Measurements from ENCODE around the gene SDC4. TPM values are rescaled to one million over a fixed set of nuclear protein-coding genes. Genes with fewer than 3 reads are reported as not detected.

The SDC4 gene
- total and polyA plus RNA-seq, 2 donors: 7.4 to 18.9 TPM

GRCh38 chr20:45367126-45367525 lies 18.9 kb upstream of the SDC4 start:
- Histone ChIP-seq H3K4me3 (ENCODE audit: low read length in 2 of 2) (no peak overlapping the region), H3K27ac (ENCODE audit: low read depth in 1 of 2, low read length in 1 of 2) (no peak overlapping the region), H3K27me3 (ENCODE audit: control insufficient read depth in 2 of 2, insufficient read depth in 1 of 2, low read length in 1 of 2) (no peaks in the 10 kb centered on the region), H3K36me3 (ENCODE audit: control insufficient read depth in 2 of 2, insufficient read depth in 2 of 2, low read length in 1 of 2) (peaks cover 21 to 33% of the 10 kb centered on the region in 2 donors), H3K4me1 (ENCODE audit: control insufficient read depth in 2 of 2, insufficient read depth in 2 of 2, low read length in 2 of 2) (peaks cover 6 to 29% of the 10 kb centered on the region in 2 donors), H3K9me3 (ENCODE audit: control insufficient read depth in 2 of 2, insufficient read depth in 1 of 2, low read length in 1 of 2) (no peaks in the 10 kb centered on the region)
- DNase-seq (ENCODE audit: low read depth in 6 of 9, low spot score in 9 of 9): no peak

- H3K4me1 ChIP-seq (ENCODE audit: control insufficient read depth in 2 of 2, insufficient read depth in 2 of 2, low read length in 2 of 2): peaks cover 6 to 29% of the 10 kb centered on the region in 2 donors
- H3K4me3 ChIP-seq (ENCODE audit: low read length in 2 of 2): no peak overlapping the region
- H3K27ac ChIP-seq (ENCODE audit: low read depth in 1 of 2, low read length in 1 of 2): no peak overlapping the region
- DNase-seq (ENCODE audit: low read depth in 6 of 9, low spot score in 9 of 9): no peak
- 89% methylated on average over 11 of the region's 11 CpGs for WGBS
- peaks cover 21 to 33% of the 10 kb centered on the region in 2 donors for H3K36me3 ChIP-seq (ENCODE audit: control insufficient read depth in 2 of 2, insufficient read depth in 2 of 2, low read length in 1 of 2)
- H3K9me3 ChIP-seq (ENCODE audit: control insufficient read depth in 2 of 2, insufficient read depth in 1 of 2, low read length in 1 of 2): no peaks in the 10 kb centered on the region
- H3K27me3 ChIP-seq (ENCODE audit: control insufficient read depth in 2 of 2, insufficient read depth in 1 of 2, low read length in 1 of 2): no peaks in the 10 kb centered on the region
These were observed 18.4 kb upstream of the SDC4 start for GRCh38 chr20:45366631-45367030.

GRCh38 chr20:45366192-45366591 lies 18.0 kb upstream of the SDC4 start:
- Histone ChIP-seq H3K4me1 (ENCODE audit: control insufficient read depth in 2 of 2, insufficient read depth in 2 of 2, low read length in 2 of 2) (peaks cover 6 to 29% of the 10 kb centered on the region in 2 donors), H3K36me3 (ENCODE audit: control insufficient read depth in 2 of 2, insufficient read depth in 2 of 2, low read length in 1 of 2) (peaks cover 21 to 33% of the 10 kb centered on the region in 2 donors), H3K27me3 (ENCODE audit: control insufficient read depth in 2 of 2, insufficient read depth in 1 of 2, low read length in 1 of 2) (no peaks in the 10 kb centered on the region), H3K4me3 (ENCODE audit: low read length in 2 of 2) (no peak overlapping the region), H3K9me3 (ENCODE audit: control insufficient read depth in 2 of 2, insufficient read depth in 1 of 2, low read length in 1 of 2) (no peaks in the 10 kb centered on the region), H3K27ac (ENCODE audit: low read depth in 1 of 2, low read length in 1 of 2) (no peak overlapping the region)
- DNase-seq (ENCODE audit: low read depth in 6 of 9, low spot score in 9 of 9): no peak
- WGBS: 95% methylated on average over 1 of the region's 1 CpG

- 97% methylated on average over 5 of the region's 5 CpGs for WGBS
- peaks cover 6 to 29% of the 10 kb centered on the region in 2 donors for H3K4me1 ChIP-seq (ENCODE audit: control insufficient read depth in 2 of 2, insufficient read depth in 2 of 2, low read length in 2 of 2)
- no peaks in the 10 kb centered on the region for H3K9me3 ChIP-seq (ENCODE audit: control insufficient read depth in 2 of 2, insufficient read depth in 1 of 2, low read length in 1 of 2)
- H3K27me3 ChIP-seq (ENCODE audit: control insufficient read depth in 2 of 2, insufficient read depth in 1 of 2, low read length in 1 of 2): no peaks in the 10 kb centered on the region
- H3K27ac ChIP-seq (ENCODE audit: low read depth in 1 of 2, low read length in 1 of 2): no peak overlapping the region
- no peak for DNase-seq (ENCODE audit: low read depth in 6 of 9, low spot score in 9 of 9)
- H3K4me3 ChIP-seq (ENCODE audit: low read length in 2 of 2): no peak overlapping the region
- peaks cover 21 to 33% of the 10 kb centered on the region in 2 donors for H3K36me3 ChIP-seq (ENCODE audit: control insufficient read depth in 2 of 2, insufficient read depth in 2 of 2, low read length in 1 of 2)
These were observed 17.3 kb upstream of the SDC4 start for GRCh38 chr20:45365444-45365970.

- no peak for DNase-seq (ENCODE audit: low read depth in 6 of 9, low spot score in 9 of 9)
- H3K4me1 ChIP-seq (ENCODE audit: control insufficient read depth in 2 of 2, insufficient read depth in 2 of 2, low read length in 2 of 2): peaks cover 6 to 29% of the 10 kb centered on the region in 2 donors
These were observed 15.6 kb upstream of the SDC4 start for GRCh38 chr20:45363611-45364492.

GRCh38 chr20:45362804-45363610 lies 14.8 kb upstream of the SDC4 start, which contains the start of gene SYS1:
Gene SYS1, plus strand, starts transcription at chr20:45363156. Its CDS starts 376 bp downstream, at chr20:45363532.
- under 1% methylated on average over 55 of the region's 55 CpGs for WGBS
- Histone ChIP-seq H3K9me3 (ENCODE audit: control insufficient read depth in 2 of 2, insufficient read depth in 1 of 2, low read length in 1 of 2) (no peaks in the 10 kb centered on the region), H3K36me3 (ENCODE audit: control insufficient read depth in 2 of 2, insufficient read depth in 2 of 2, low read length in 1 of 2) (peaks cover 21 to 28% of the 10 kb centered on the region in 2 donors), H3K27me3 (ENCODE audit: control insufficient read depth in 2 of 2, insufficient read depth in 1 of 2, low read length in 1 of 2) (peaks cover 0 to 2% of the 10 kb centered on the region in 2 donors), H3K4me3 (ENCODE audit: low read length in 2 of 2) (peak within 1 kb of the TSS; percentile 56 to 82), H3K4me1 (ENCODE audit: control insufficient read depth in 2 of 2, insufficient read depth in 2 of 2, low read length in 2 of 2) (peaks cover 6 to 22% of the 10 kb centered on the region in 2 donors), H3K27ac (ENCODE audit: low read depth in 1 of 2, low read length in 1 of 2) (peak within 1 kb of the TSS; percentile 82 to 98)
- peak; percentile 97 to 100 (median 98) for DNase-seq (ENCODE audit: low read depth in 6 of 9, low spot score in 9 of 9)

More at GRCh38 chr20:45363611-45364492, 15.6 kb upstream of the SDC4 start:
- H3K9me3 ChIP-seq (ENCODE audit: control insufficient read depth in 2 of 2, insufficient read depth in 1 of 2, low read length in 1 of 2): no peaks in the 10 kb centered on the region
- peaks cover 21 to 33% of the 10 kb centered on the region in 2 donors for H3K36me3 ChIP-seq (ENCODE audit: control insufficient read depth in 2 of 2, insufficient read depth in 2 of 2, low read length in 1 of 2)
- H3K4me3 ChIP-seq (ENCODE audit: low read length in 2 of 2): peak overlapping the region; percentile 56 to 82
- 33% methylated on average over 23 of the region's 23 CpGs for WGBS
- peak overlapping the region; percentile 82 to 98 for H3K27ac ChIP-seq (ENCODE audit: low read depth in 1 of 2, low read length in 1 of 2)
- H3K27me3 ChIP-seq (ENCODE audit: control insufficient read depth in 2 of 2, insufficient read depth in 1 of 2, low read length in 1 of 2): no peaks in the 10 kb centered on the region

- WGBS: 68% methylated on average over 6 of the region's 6 CpGs
- DNase-seq (ENCODE audit: low read depth in 6 of 9, low spot score in 9 of 9): no peak
- no peaks in the 10 kb centered on the region for H3K9me3 ChIP-seq (ENCODE audit: control insufficient read depth in 2 of 2, insufficient read depth in 1 of 2, low read length in 1 of 2)
- no peak overlapping the region for H3K4me3 ChIP-seq (ENCODE audit: low read length in 2 of 2)
- H3K4me1 ChIP-seq (ENCODE audit: control insufficient read depth in 2 of 2, insufficient read depth in 2 of 2, low read length in 2 of 2): peaks cover 6 to 12% of the 10 kb centered on the region in 2 donors
- H3K36me3 ChIP-seq (ENCODE audit: control insufficient read depth in 2 of 2, insufficient read depth in 2 of 2, low read length in 1 of 2): peaks cover 11 to 19% of the 10 kb centered on the region in 2 donors
- H3K27me3 ChIP-seq (ENCODE audit: control insufficient read depth in 2 of 2, insufficient read depth in 1 of 2, low read length in 1 of 2): peaks cover 0 to 2% of the 10 kb centered on the region in 2 donors
- H3K27ac ChIP-seq (ENCODE audit: low read depth in 1 of 2, low read length in 1 of 2): no peak overlapping the region
These were observed 13.6 kb upstream of the SDC4 start for GRCh38 chr20:45361793-45362192.

- WGBS: 88% methylated on average over 9 of the region's 9 CpGs
- Histone ChIP-seq H3K27me3 (ENCODE audit: control insufficient read depth in 2 of 2, insufficient read depth in 1 of 2, low read length in 1 of 2) (peaks cover 0 to 2% of the 10 kb centered on the region in 2 donors), H3K9me3 (ENCODE audit: control insufficient read depth in 2 of 2, insufficient read depth in 1 of 2, low read length in 1 of 2) (no peaks in the 10 kb centered on the region), H3K4me3 (ENCODE audit: low read length in 2 of 2) (no peak overlapping the region), H3K36me3 (ENCODE audit: control insufficient read depth in 2 of 2, insufficient read depth in 2 of 2, low read length in 1 of 2) (no peaks in the 10 kb centered on the region), H3K27ac (ENCODE audit: low read depth in 1 of 2, low read length in 1 of 2) (peak overlapping the region in 1 of 2 donors; percentile 27), H3K4me1 (ENCODE audit: control insufficient read depth in 2 of 2, insufficient read depth in 2 of 2, low read length in 2 of 2) (peaks cover 6 to 12% of the 10 kb centered on the region in 2 donors)
- no peak for DNase-seq (ENCODE audit: low read depth in 6 of 9, low spot score in 9 of 9)
These were observed 11.4 kb upstream of the SDC4 start for GRCh38 chr20:45359406-45360148.

Data from thymus (tissue), 11 donors.